AG04450 (cell line): ENCODE measurements around the gene ARHGEF10L. TPM values are rescaled to one million over a fixed set of nuclear protein-coding genes. Genes with fewer than 3 reads are reported as not detected.
A peak's percentile ranks its signal among the peaks of the same experiment; 100 is the strongest.

Experiments
- CTCF ChIA-PET: fragments of 300-600, 350-600 bp; formaldehyde crosslinking; extraction: SDS; loops from one replicate; lab custom pipeline; 2022; ENCODE audit warnings: antibody characterized with exemption, inconsistent platforms; lab: Charles Lee
- POLR2A ChIA-PET: fragments of 350-600 bp; formaldehyde crosslinking; extraction: SDS; loops from one replicate; lab custom pipeline; 2021; ENCODE audit warnings: antibody characterized with exemption, inconsistent platforms; lab: Yijun Ruan, JAX
- DNase-seq: peaks from one replicate; pipeline ENCODE4 v3.0.0-alpha.2; 2011; ENCODE audit warnings: low read depth, low spot score
- H3K27ac ChIP-seq: one replicate; pipeline ENCODE4 v1.5.1; 2012; ENCODE audit warnings: low read depth, low read length, control low read depth
- H3K27me3 ChIP-seq: one replicate; pipeline ENCODE4 v1.6.0; 2012; ENCODE audit warnings: low read length; ENCODE audit not compliant: control insufficient read depth, insufficient read depth
- H3K4me3 ChIP-seq: 2 replicates; pipeline ENCODE4 v1.5.1; 2011; ENCODE audit warnings: mild to moderate bottlenecking, low read depth, low read length, control low read depth
- H3K9me3 ChIP-seq: 2 replicates; pipeline ENCODE4 v1.5.1; 2012; ENCODE audit warnings: low read length; ENCODE audit not compliant: control insufficient read depth, insufficient read depth
- CTCF ChIP-seq: IDR thresholded peaks from 2 replicates; pipeline ENCODE4 v1.5.1; 2011; ENCODE audit warnings: low read depth, low read length, control low read depth, inconsistent platforms
- polyA plus RNA-seq: library from polyadenylated mRNA; depleted of rRNA; stranded (reverse); fragments of >200 nt; gene quantifications from 2 replicates; pipeline ENCODE4 v1.2.3, GENCODE V29; 2011

The ARHGEF10L gene
- polyA plus RNA-seq, 1 experiment = 5.7 TPM

GRCh38 chr1:17553975-17554700, 14.6 kb downstream of the ARHGEF10L start:
- Histone ChIP-seq H3K9me3 (no peaks in the 10 kb centered on the region), H3K27me3 (no peaks in the 10 kb centered on the region), H3K27ac (peak overlapping the region; percentile 68), H3K4me3 (no peak overlapping the region)
- ChIA-PET POLR2A (interaction anchor here (0.6 to 1.7 kb wide), 6 partner anchors 9 to 201 kb away, joined by 3 to 8 read pairs (median 3); no protein-coding TSS in a partner anchor), CTCF (interaction anchor here (0.6 to 1.4 kb wide), 6 partner anchors 9 to 72 kb away, joined by 3 to 13 read pairs (median 4); no protein-coding TSS in a partner anchor)
- TF ChIP-seq CTCF = no peak
- DNase-seq = peak; percentile 49

GRCh38 chr1:17554954-17555353, 15.5 kb downstream of the ARHGEF10L start:
- ChIA-PET POLR2A (interaction anchor here (1.7 kb wide), 1 partner anchor 13 kb away, joined by 8 read pairs; no protein-coding TSS in a partner anchor), CTCF (interaction anchor here (0.6 kb wide), 1 partner anchor 73 kb away, joined by 3 read pairs; no protein-coding TSS in a partner anchor)
- no peak for TF ChIP-seq CTCF
- no peak overlapping the region for H3K4me3 ChIP-seq
- H3K27ac ChIP-seq = no peak overlapping the region
- no peak for DNase-seq
- H3K27me3 ChIP-seq = no peaks in the 10 kb centered on the region
- H3K9me3 ChIP-seq = no peaks in the 10 kb centered on the region

GRCh38 chr1:17557986-17558385, 18.5 kb downstream of the ARHGEF10L start:
- Histone ChIP-seq H3K27me3 (no peaks in the 10 kb centered on the region), H3K9me3 (no peaks in the 10 kb centered on the region), H3K4me3 (no peak overlapping the region), H3K27ac (no peak overlapping the region)
- ChIA-PET CTCF (no interaction called here), POLR2A (no interaction called here)
- DNase-seq = no peak
- TF ChIP-seq CTCF = no peak

- no peaks in the 10 kb centered on the region for H3K9me3 ChIP-seq
- POLR2A ChIA-PET = no interaction called here
- no peak overlapping the region for H3K4me3 ChIP-seq
- no peak for TF ChIP-seq CTCF
- H3K27me3 ChIP-seq = no peaks in the 10 kb centered on the region
- DNase-seq = no peak
- H3K27ac ChIP-seq = no peak overlapping the region
- CTCF ChIA-PET = no interaction called here
Measured at GRCh38 chr1:17558541-17558940, 19.0 kb downstream of the ARHGEF10L start.
